GM19351 (cell line): ENCODE data around the gene THOC5.
"Not testable (repeated sequence)": the region's sequence is repeated elsewhere in the genome, so short reads cannot be mapped to it uniquely, and the experiment has no call there.

Experiments
- ATAC-seq: cut with Tn5 transposase; IDR thresholded peaks from one replicate; pipeline ENCODE4 v1.9.1; 2021; ENCODE audit warnings: mild to moderate bottlenecking, moderate library complexity; ENCODE audit not compliant: unreplicated experiment

Gene THOC5

DNA sequence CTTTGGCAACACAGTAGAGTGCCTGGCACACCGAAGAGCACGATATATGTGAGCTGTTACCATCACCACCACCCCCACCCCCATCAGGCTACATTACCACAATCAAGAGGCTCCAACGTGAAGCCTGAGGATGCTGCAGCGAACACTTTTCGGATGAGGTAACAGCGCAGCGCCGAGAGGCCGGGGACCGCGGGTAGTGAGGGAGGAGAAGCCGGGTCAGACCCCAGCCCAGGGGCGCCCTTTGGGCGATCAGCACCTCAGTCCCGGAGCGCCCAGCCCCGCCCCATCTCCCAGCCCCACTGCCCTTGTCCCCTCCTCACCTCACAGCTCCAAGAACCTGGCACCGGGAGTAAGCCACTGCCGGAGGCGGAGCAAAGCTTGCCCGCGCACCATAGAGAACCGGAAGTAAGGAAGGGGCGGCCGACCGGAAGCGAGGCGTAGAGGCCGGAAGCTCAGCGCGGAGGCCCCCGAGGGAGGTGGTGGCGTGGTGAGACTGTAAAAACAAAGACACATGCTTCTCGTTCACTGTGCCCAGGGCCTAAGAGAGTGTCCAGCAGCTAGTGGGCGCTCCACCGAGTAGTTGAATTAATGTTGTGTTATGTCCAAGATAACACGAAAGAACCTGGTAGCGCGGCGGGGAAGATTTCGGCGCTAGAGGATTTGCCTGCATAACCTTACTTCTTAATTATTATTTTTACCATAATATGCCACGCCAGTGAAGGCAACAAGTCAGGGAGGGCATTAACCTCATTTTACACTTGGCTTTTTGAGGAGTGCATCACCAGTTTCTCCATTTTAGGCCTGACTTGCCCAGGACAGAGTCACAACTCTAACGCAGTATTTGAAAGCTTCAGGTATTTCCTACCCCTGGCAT lies at the start of gene THOC5:
THOC5 (minus strand) TSS at position 407 of the 874 bp plus-strand sequence. CDS start 4,610 bp downstream, outside the sequence.
- peak; percentile 91 for ATAC-seq

GRCh38 chr22:29598684-29599020 lies 45.1 kb upstream of the THOC5 start:
- ATAC-seq = no peak

DNA sequence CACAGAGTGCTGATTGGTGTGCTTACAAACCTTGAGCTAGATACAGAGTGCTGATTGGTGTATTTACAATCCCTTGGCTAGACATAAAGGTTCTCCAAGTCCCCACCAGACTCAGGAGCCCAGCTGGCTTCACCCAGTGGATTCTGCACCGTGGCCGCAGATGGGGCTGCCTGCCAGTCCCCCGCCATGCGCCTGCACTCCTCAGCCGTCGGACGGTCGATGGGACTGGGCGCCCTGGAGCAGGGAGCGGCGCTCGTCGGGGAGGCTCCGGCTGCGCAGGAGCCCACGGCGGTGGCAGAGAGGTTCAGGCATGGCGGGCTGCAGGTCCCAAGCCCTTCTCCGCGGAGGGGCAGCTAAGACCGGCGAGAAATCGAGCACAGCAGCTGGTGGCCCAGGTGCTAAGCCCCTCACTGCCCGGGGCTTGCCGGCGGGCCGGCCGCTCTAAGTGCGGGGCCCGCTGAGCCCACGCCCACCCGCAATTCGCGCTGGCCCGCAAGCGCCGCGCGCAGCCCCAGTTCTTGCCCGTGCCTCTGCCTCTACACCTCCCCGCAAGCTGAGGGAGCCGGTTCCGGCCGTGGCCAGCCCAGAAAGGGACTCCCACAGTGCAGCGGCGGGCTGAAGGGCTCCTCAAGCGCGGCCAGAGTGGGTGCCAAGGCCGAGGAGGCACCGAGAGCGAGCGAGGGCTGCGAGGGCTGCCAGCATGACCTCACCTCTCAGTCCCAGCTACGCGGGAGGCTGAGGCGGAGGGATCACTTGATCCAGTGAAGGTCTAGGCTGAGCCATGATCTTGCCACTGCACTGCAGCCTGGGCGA lies 44.5 kb upstream of the THOC5 start:
- not testable (repeated sequence) for ATAC-seq

DNA sequence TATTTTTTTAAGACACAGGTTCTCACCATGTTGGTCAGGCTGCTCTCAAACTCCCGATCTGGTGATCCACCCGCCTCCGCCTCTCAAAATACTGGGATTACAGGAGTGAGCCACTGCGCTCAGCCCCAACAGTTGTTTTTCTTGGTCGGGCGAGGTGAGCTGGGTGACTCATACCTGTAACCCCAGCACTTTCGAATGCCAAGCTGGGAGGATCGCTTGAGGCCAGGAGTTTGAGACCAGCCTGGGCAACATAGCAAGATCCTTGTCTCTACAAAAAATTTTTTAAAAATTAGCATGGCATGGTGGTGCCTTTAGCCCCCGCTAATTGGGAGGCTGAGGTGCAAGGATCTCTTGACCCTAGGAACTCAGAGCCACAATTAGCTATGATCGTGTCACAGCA lies 42.9 kb upstream of the THOC5 start:
- ATAC-seq = no peak

DNA sequence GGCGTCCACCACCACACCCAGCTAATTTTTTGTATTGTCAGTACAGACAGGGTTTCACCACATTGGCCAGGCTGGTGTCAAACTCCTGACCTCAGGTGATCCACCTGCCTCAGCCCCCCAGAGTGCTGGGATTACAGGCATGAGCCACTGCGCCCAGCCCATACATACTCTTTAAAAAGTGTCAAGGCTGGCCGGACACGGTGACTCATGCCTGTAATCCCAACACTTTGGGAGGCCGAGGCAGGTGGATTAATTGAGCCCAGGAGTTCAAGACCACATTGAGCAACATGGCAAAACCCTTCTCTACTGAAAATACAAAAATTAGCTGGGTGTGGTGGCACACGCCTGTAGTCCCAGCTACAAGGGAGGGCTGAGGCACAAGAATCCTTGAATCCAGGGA lies 40.9 kb upstream of the THOC5 start:
- not testable (repeated sequence) for ATAC-seq

GRCh38 chr22:29593923-29594322 lies 40.4 kb upstream of the THOC5 start:
- no peak for ATAC-seq

DNA sequence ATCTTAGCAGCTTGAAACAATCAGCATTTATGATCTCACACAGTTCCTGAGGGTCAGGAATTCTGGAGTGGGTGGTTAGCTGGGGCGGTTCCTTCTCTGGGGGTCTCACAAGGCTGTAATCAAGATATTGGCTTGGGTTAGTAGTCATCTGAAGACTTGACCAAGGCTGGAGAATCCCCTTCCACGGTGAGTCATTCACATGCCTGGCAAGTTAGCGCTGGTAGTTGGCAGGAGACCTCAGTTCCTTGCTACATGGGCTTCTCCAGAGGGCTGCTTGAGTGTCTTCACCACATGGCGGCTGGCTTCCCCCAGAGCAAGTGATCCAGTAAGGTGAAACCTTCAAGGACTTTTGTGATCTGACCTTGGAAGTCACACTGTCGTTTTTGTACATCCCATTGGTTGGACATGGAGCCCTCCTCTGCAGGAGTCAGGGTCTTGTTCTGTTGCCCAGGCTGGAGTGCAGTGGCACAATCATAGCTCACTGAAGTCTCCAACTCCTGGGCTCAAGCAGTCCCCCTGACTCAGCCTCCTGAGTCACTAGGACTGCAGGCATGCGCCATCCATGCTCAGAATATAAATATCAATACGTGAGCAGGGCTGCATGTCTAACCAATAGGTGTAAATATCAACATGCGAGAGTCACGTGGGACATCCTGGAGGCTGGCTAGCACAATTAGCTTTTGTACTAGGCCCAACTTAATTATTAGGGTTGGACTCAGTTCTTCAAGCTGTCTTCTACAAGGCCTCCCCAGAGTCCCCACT lies 34.6 kb upstream of the THOC5 start:
- ATAC-seq = no peak

DNA sequence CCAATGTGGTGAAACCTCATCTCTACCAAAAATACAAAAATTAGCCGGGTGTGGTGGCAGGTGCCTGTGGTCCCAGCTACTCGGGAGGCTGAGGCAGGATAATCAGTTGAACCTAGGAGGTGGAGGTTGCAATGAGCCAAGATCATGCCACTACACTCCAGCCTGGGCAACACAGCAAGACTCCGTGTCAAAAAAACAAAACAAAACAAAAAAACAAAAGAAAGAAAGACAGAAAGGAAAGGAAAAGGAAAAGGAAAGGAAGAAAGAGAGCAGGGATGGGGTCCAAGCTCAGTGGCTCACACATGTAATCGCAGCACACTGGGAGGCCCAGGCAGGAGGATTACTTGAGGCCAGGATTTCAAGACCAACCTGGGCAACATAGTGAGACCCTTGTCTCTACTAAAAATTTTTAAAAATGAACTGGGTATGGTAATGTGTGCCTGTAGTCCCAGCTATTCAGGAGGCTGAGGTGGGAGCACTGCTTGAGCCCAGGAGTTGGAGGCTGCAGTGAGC lies 32.7 kb upstream of the THOC5 start:
- ATAC-seq = not testable (repeated sequence)

- no peak for ATAC-seq
Measured at GRCh38 chr22:29584975-29585374, 31.4 kb upstream of the THOC5 start.

DNA sequence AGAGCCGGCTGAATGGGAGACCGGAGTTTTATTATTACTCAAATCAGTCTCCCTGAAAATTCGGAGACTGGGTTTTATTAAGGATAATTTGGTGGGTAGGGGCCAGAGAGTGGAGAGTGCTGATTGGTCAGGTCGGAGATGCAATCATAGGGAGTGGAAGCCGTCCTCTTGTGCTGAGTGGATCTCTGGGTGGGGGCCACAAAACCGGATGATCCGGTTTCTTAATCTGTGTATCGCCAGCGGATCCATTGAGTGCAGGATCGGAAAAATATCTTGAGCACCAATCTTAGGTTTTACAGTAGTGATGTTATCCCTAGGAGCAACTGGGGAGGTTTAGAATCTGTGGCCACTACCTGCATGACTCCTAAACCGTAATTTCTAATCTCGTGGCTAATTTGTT lies 28.2 kb upstream of the THOC5 start:
- no peak for ATAC-seq

- peak; percentile 13 for ATAC-seq
Measured at GRCh38 chr22:29580200-29580810, 26.7 kb upstream of the THOC5 start.

DNA sequence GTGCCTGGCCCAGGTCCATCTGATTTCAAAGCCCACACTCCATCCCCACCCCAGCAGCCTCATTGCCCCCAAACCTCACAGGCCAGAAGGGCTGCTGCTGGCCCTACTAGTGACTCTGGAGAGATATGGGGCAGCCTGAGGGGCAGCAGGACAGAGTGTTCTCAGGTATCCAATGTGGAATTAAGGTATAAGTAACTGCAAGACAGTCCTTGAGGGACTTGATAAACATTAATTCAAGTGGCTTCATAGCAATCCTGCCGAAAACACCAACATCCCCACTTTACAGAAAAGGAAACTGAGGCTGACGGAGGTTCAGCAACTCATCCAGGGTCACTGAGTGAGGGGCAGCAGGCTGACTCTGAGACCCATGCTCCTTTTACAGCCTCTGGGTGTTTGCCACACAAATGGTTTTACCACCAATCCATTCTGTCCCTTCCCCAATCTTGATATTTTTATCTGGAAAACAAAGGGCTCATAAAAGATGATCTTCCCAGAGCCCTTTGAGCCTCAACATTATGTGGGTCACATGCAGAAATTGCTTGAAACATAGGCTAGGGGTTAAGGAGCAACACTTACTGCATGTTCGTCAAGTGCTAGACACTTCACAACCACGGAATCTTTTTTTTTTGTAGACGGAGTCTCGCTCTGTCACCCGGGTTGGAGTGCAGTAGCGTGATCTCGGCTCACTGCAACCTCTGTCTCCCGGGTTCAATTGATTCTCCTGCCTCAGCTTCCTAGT lies 25.1 kb upstream of the THOC5 start:
- no peak for ATAC-seq

GRCh38 chr22:29574762-29575450 lies 21.3 kb upstream of the THOC5 start:
- ATAC-seq = no peak

GRCh38 chr22:29570912-29571549 lies 17.5 kb upstream of the THOC5 start:
- no peak for ATAC-seq

- ATAC-seq = no peak
Measured at GRCh38 chr22:29570456-29570855, 16.9 kb upstream of the THOC5 start.

GRCh38 chr22:29569011-29569678 lies 15.6 kb upstream of the THOC5 start:
- no peak for ATAC-seq

DNA sequence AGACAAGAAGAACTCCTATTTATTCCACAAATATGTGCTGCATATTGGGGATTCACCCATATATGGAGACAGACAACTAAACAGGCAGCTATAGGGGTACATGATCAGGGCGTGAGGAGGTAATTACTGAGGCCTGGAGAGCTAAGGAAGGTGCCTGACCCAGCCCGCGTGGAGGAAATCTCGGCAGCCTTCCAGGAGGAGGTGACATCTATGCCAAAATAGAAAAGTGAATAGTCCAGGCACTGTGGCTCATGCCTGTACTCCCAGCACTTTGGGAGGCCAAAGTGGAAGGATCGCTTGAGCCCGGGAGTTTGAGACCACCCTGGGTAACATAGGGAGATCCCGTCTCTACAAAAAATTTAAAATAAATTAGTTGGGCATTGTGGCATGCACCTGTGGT lies 13.8 kb upstream of the THOC5 start:
- no peak for ATAC-seq

DNA sequence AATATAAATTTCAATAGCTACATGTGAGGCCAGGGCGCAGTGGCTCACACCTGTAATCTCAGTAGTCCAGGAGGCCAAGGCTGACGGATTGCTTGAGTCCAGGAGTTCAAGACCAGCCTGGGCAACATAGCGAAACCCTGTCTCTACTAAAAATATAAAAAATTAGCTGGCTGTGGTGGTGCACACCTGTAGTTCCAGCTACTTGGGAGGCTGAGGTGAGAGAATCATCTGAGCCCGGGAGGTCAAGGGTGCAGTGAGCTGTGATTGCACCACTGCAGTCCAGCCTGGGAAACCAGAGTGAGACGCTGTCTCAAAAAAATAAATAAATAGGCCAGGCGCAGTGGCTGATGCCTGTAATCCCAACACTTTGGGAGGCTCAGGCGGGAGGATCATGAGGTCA lies 13.0 kb upstream of the THOC5 start:
- not testable (repeated sequence) for ATAC-seq
